HG03457 (cell line): Measurements from ENCODE around the gene PTCSC3.

Experiments
- ATAC-seq: cut with Tn5 transposase; IDR thresholded peaks from one replicate; pipeline ENCODE4 v1.9.1; 2021; ENCODE audit warnings: moderate number of reproducible peaks; ENCODE audit not compliant: unreplicated experiment

The PTCSC3 gene

DNA sequence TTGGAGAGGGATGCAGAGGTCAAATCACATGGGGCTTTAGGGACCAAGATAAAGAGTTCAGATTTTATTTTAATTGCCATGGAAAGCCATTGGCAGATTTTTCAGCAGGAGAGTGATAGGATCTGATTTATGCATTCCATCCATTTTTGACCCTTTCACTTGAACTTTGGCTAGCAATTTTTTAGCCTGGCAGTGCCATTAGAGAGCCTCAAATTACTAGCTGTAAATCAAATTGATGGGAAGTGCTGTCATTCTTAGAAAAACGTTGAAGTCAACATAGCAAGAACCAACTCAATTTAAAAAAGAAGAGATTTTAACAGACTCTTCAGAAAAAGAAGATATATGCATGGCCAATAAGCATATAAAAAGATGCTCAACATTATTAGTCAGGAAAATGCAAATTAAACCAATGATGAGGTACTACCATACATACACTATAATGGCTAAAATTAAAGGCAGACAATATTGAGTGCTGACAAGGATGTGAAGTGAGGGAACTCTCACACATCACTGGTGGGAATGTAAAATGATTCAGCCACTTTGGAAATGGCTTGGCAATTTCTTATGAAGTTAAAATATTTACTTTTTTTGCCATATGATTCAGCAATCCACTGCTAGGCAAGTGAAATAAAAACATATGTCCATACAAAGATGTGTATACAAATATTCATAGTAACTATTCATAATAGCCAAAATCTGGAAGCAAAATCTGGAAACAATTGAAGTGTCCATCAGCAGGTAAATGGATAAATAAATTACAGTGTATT is 89.7 kb downstream of the PTCSC3 start:
- ATAC-seq, result no peak

- no peak for ATAC-seq
Measured at GRCh38 chr14:36085861-36086260, 90.7 kb downstream of the PTCSC3 start.
